SHP77 treated with DMSO at 0.1 percent for 48 hours (cell line): ENCODE data around the gene ARHGEF10L.

Experiments used
- DNase-seq: peaks from one replicate; lab custom pipeline; 2025; lab: John Stamatoyannopoulos, UW

ARHGEF10L gene

DNA sequence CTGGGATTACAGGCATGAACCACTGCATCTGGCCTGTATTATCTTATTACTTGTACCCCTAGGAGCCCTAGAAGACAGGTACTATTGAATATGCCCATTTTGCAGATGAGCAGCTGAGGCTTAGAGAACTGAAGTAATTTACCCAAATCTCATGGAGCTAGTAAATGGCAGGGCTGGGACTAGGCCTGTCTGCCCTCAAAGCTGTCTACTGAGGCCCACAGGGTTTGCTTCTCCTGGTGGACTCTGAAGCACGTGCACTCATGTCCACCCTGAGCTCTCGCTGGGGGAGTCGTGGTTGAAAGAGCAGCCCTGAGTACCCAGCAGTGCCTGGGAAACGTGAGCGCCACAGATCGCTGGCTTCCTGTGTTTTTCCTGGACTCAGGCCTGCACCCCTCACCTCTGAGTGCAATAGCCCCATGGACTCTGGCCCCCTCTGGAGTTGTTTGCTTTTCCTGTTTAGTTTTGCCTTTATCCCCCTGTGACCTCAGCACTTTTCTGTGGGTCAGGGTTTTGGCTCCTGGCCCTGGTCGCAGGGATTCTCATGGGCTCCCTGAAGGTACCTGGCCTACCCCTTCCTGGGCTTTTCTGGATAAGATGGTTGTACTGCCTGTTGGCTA, 52.4 kb downstream of the ARHGEF10L start:
- DNase-seq: no peak

DNA sequence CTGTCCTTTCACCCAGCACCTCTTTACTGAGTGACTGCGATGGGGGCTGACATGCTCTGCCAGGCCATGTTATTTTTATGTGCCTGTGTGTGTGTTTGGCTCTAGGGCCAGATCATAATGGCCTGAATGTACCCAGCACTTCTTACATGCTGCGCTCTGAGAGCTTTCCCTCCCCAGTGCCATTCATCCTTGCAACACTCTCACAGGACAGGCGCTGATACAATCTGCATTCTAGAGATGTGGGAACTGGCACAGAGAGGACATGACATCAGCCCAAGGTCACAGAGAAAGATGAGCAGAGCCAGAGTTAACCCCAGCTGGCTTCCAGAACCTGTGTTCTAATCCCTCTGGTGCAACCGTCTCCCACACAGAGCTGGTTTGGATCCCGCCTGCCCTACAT, 54.5 kb downstream of the ARHGEF10L start:
- DNase-seq: no peak

DNA sequence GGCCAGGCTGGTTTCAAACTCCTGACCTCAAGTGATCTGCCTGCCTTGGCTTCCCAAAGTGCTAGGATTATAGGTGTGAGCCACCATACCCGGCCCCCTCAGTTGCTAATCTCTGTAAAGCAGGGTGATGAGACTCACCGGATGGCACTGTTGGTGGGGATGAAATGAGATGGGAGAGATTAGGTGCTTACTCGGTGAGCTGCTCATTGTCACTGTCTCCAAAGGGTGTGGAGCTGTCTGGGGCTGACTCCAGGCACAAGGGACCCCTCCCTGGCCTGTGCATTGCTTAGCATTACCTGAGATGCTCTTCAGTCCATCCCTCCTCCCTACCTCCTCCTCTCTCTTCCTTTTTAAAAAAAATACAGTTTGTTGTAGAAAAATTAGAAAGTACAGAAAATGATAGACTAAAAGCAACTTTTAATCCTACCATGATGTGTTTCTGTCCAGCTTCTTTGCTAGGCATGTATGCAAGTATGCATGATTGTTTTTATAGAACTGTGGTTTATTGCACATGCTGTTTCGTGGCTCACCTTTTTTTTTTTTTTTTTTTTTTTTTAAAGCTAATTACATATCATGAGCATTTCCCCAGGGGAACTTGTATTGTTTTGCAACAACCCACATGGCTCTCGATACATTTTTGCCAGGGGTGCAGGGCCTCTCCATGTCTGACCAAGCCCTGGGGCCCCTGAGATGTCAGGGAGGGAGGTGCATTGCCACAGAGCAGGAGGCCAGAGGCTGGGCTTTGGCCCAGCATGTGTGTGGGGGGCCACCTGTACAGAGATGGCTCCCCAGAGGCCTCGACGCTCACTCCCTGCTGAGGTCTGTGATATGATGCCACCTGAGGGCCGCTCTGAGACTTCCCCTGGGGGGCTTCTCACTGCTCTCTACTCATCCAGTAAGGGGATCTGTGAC, 55.4 kb downstream of the ARHGEF10L start:
- no peak for DNase-seq

- no peak for DNase-seq
Observed at GRCh38 chr1:17595602-17595925, 56.1 kb downstream of the ARHGEF10L start.

DNA sequence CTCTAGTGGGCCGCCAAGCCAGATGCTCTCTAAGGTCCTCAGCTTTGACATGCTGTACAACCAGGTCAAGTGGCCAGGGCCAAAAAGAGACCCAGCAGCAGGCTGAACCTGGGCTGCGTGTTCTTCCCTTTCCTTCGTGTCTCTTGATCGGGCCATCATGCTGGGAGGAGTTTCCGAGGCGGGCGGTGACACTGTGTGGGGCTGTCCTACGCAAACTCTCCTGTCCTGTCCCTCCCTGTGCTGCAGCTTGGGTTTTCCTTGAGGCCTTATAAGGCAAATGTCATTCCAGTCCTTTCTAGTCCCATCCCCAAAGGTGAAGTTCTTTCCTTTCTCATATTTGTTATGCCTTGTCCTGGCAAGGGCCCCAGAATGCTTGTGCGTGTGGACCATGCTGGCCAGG, 56.7 kb downstream of the ARHGEF10L start:
- no peak for DNase-seq

GRCh38 chr1:17596651-17597509, 57.4 kb downstream of the ARHGEF10L start:
- peak; percentile 49 for DNase-seq

DNA sequence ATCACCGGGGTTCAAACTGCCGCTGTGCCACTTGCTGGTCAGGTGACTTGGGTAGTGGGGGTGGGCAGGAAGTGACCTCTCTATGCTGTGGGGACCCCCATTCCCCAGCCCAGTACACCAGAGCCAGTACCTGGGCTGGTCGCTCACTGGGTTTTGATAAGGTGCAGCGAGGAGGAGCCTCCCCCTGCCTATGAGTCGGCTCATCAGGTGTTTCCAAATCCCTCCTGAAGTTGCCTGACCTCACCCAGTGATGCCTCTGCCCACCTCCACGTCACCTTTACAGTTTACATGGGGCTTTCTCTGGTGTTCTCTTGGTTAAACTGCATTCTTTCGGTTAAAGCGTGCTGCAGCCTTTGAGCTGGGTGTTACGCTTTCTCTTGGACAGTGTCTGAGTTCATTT, 58.2 kb downstream of the ARHGEF10L start:
- no peak for DNase-seq

GRCh38 chr1:17598251-17598650, 58.8 kb downstream of the ARHGEF10L start:
- no peak for DNase-seq

DNA sequence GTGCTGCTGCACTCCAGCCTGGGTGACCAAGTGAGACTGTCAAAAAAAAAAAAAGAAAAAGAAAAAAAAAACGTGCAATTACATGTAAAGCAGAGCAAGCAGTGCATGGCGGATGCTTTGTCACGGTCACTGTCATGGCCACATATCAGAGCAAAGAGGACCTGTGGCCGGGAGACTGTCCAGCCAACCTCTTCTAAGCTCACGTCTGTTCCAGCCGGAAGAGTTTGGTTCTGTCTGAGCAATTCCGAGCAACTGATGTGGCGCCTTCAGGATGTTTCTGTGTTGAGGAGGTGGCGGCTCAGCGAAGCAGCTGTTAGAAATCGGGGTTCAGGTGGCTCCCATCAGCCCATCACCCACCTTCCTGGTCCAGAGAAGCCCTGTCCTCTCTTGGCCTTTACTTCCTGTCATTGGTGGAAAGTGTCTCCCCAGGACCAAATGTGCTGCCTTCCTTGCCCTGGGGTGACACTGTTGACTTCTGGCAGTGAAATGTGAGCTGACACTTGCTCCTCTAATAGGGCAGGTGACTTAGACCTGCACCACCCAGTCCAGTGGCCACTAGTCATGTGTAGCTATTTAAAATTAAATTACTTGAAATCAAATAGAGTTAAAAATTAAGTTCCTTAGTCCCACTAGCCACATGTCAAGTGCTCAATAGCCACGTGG, 59.9 kb downstream of the ARHGEF10L start:
- no peak for DNase-seq

- DNase-seq: no peak
Observed at GRCh38 chr1:17599954-17600300, 60.4 kb downstream of the ARHGEF10L start.

GRCh38 chr1:17600321-17600720, 60.8 kb downstream of the ARHGEF10L start:
- no peak for DNase-seq

DNA sequence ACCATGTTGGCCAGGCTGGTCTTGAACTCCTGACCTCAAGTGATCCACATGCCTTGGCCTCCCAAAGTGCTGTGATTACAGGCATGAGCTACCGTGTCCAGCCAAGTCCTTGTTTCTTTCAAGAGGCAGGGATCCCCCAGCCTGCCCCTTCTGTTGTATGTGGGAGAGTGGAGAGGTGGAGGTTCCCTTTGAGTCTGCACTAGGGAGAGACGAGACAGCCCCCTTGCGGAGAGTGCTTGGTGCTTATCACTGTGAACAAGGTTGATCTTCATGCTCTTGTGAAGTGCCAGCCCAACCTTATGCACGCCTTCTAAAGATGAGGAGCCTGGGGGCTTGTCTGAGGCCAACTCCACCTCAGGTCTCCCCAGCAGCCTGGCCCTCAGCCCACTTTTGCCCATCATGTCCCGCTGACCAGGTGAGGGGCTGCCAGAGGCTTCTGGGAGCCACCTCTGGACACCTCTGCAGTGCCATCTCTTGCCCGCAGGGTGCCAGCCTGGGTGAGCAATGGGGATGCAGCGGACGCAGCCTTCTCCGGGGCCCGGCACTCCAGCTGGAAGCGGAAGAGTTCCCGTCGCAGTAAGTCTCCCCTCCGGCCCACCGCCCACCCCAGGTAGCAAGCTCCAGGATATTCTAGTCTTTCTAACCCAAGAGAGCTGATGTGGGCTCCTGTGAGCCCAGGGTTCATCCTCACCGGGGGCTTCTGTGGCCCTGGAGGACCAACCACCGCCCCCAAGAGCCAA, 62.3 kb downstream of the ARHGEF10L start:
- DNase-seq: no peak

- peak; percentile 84 for DNase-seq
Observed at GRCh38 chr1:17603091-17603841, 63.8 kb downstream of the ARHGEF10L start.

DNA sequence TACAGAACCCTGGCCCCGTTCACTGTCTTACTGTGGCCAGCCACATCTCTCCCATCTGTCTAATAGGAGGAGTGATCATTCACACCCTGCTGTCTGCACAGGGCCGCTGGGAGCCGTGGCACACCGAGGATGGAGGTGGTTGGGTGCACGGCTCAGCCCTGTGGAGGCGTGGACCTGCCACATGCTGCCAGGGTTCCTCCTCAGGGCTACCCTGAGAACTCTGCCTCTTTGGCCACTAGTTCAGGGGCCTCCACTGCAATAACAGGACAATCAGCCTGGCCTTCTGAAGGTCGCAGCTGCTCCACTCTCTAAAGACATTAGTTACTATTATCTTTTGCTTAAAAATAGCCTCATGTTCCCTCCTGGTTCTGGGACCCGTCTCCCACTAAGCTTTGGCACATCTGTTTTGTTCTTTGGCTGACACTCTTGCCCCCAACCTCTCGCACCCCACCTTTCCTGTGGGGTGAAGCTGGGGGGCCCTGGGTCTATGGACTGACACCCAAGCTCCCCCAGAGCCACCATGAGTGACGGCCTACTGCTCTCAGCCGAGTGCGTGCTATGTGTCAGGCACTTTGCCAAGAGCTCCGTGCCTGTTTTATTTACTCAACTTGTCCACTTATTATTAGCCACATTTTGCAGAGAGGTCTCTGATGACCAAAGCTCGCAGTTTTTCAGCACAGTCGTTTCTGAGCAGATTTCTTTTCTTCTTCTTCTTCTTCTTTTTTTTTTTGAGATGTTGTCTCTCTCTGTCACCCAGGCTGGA, 66.3 kb downstream of the ARHGEF10L start:
- DNase-seq: peak; percentile 59

DNA sequence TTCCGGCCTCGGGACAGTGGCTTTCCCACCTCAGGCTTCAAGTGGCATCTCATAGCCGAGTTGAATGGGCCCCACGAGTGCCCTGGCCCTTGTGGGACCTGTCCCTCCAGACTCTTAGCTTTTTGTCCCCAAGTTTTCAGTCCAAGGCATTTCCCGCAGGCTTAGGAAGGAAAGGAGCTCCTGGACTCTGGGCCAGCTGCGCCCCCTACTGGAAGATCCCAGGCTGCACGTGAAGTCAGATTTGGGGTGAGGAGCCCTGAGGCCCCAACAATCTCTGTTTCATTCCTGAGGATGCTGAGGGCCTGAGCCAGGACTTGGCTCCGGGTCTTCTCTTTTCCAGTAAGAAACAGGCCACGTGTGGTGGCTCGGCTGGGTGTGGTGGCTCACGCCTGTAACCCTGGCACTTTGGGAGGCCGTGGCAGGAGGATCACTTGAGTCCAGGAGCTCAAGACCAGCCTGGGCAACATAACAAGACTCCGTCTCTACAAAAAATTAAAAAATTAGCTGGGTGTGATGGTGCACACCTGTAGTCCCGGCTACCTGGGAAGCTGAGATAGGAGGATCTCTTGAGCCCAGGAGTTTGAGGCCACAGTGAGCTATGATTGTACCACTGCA, 67.4 kb downstream of the ARHGEF10L start:
- DNase-seq: no peak

DNA sequence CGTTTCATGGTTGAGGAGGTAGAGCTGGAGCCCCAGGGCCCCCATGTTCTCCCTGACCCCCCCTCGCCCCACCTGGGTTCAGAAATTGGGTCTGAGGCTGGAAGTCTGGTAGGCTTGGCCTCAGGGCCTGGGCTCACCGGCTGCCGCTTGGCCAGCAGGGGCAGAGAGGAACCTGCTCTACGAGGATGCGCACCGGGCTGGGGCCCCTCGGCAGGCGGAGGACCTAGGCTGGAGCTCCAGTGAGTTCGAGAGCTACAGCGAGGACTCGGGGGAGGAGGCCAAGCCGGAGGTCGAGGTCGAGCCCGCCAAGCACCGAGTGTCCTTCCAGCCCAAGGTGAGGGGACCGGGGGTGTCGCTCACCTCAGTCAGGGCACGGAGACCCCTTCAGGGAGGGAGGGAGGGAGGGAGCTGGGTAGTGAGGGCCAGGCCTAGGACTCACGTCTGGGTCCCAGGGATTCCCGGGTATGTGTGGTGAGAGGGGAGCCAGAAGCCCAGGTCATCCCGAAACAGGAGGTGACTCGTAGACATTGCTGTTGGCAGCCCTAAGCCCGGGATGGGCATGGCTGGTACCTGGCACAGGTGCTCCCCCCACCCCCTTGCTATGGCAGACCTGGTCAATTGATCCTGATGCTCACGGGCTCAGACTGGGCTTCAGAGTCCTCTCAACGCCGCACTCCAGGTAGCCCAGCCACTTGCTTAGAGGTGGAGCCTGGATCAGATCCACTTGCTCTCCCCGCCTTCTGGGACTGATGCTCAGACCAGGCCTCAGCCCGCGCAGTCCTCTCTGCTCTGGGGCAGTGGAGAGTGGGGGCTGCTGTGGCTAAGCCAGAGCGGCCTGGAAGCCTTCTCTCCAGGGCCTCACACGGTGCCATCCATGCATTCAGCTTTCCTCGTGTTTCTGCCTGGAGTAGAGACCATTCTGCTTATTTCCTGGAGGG, 68.4 kb downstream of the ARHGEF10L start:
- no peak for DNase-seq

DNA sequence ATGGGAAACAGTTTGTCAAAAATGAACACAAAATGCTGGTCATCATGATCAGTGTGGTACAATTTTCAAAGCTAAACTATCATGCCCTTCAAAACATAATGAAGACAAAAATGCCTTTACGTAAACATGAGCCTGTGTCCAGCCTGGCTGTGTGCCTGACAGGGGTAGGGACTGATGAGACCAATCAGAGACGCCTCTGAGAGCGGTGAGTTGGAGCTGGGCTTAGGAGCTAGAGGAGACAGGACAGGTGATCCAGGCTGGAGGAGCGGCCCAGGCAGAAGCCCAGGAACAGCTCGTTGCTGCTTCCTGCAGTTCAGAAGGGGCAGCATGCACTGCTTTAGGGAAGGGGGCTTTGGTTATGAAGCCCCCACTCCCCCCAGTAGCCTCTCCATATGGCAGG, 70.0 kb downstream of the ARHGEF10L start:
- no peak for DNase-seq

GRCh38 chr1:17610085-17610484, 70.6 kb downstream of the ARHGEF10L start:
- DNase-seq: no peak
